PC-3 (cell line): Measurements from ENCODE around the gene ADPRHL1. TPM values are rescaled to one million over a fixed set of nuclear protein-coding genes. Genes with fewer than 3 reads are reported as not detected.

Experiments used
- ATAC-seq: fragments of 200-7000 bp; cut with Tn5 transposase; 2 replicates; pipeline ENCODE4 v1.9.1; 2020; ENCODE audit warnings: mild to moderate bottlenecking, moderate library complexity
- BruUV-seq: library from RNA; stranded (reverse); fragments of 400-500 nt; replicated peaks from 2 replicates; lab custom pipeline; 2021; lab: Mats Ljungman, UMichigan
- CTCF ChIA-PET: fragments of 300-600 bp; sonication (Branson Sonifier 250); formaldehyde crosslinking; loops from one replicate; lab custom pipeline; 2022; ENCODE audit warnings: antibody characterized with exemption; lab: Charles Lee
- POLR2A ChIA-PET: fragments of 300-600 bp; sonication (Branson Sonifier 250); formaldehyde crosslinking; loops from one replicate; lab custom pipeline; 2022; ENCODE audit warnings: antibody characterized with exemption; ENCODE audit not compliant: unreplicated experiment; lab: Charles Lee
- DNase-seq: peaks from one replicate; pipeline ENCODE4 v3.0.0-alpha.2; 2015
- H2AFZ ChIP-seq: fragments of 300-600 bp; sonication (generic); 2 replicates; pipeline ENCODE4 v1.6.0; 2016; ENCODE audit warnings: antibody characterized with exemption, low read length
- H3F3A ChIP-seq: fragments of 300-600 bp; sonication (generic); one replicate; pipeline ENCODE4 v1.6.0; 2017; ENCODE audit warnings: antibody characterized with exemption, low read length, control low read depth, mild to moderate bottlenecking; ENCODE audit not compliant: unreplicated experiment
- H3K27ac ChIP-seq: fragments of 300-600 bp; sonication (generic); 2 replicates; pipeline ENCODE4 v1.5.1; 2016; ENCODE audit warnings: mild to moderate bottlenecking, low read length
- H3K27me3 ChIP-seq: fragments of 300-600 bp; sonication (generic); 2 replicates; pipeline ENCODE4 v1.6.1; 2016; ENCODE audit warnings: low read length, mixed read lengths
- H3K36me3 ChIP-seq: fragments of 300-600 bp; sonication (generic); 2 replicates; pipeline ENCODE4 v1.6.1; 2016; ENCODE audit warnings: low read depth, mixed run types, low read length, mixed read lengths
- H3K4me1 ChIP-seq: fragments of 300-600 bp; sonication (generic); 2 replicates; pipeline ENCODE4 v1.5.1; 2016; ENCODE audit warnings: low read length; ENCODE audit not compliant: insufficient read depth
- H3K4me2 ChIP-seq: fragments of 300-600 bp; sonication (generic); 2 replicates; pipeline ENCODE4 v1.6.0; 2016; ENCODE audit warnings: low read length
- H3K4me3 ChIP-seq: fragments of 300-600 bp; sonication (generic); 2 replicates; pipeline ENCODE4 v1.5.1; 2016; ENCODE audit warnings: mild to moderate bottlenecking, low read length, mixed read lengths
- H3K79me2 ChIP-seq: fragments of 300-600 bp; sonication (generic); 2 replicates; pipeline ENCODE4 v1.6.1; 2017; ENCODE audit warnings: low read length, mixed read lengths
- H3K9ac ChIP-seq: fragments of 300-600 bp; sonication (generic); 2 replicates; pipeline ENCODE4 v1.6.0; 2016; ENCODE audit warnings: mild to moderate bottlenecking, low read length
- H3K9me2 ChIP-seq: fragments of 300-600 bp; sonication (generic); replicated peaks from 2 replicates; pipeline ENCODE4 v1.6.1; 2016; ENCODE audit warnings: mixed run types, low read length, mixed read lengths
- H3K9me3 ChIP-seq: fragments of 300-600 bp; sonication (generic); 2 replicates; pipeline ENCODE4 v1.6.1; 2016; ENCODE audit warnings: low read length, mixed read lengths
- H4K20me1 ChIP-seq: fragments of 300-600 bp; sonication (generic); 2 replicates; pipeline ENCODE4 v1.6.1; 2016; ENCODE audit warnings: low read length, mixed read lengths
- CTCF ChIP-seq: fragments of 300-600 bp; sonication (generic); conservative IDR thresholded peaks from 2 replicates; pipeline ENCODE4 v1.5.1; 2017; ENCODE audit warnings: antibody characterized with exemption, low read depth, mild to moderate bottlenecking, low read length
- EZH2 ChIP-seq: fragments of 300-600 bp; sonication (generic); IDR thresholded peaks from one replicate; pipeline ENCODE4 v1.6.1; 2017; ENCODE audit warnings: antibody characterized with exemption, mild to moderate bottlenecking, low read length; ENCODE audit not compliant: unreplicated experiment
- EZH2phosphoT487 ChIP-seq: fragments of 300-600 bp; sonication (generic); IDR thresholded peaks from 2 replicates; pipeline ENCODE4 v1.6.1; 2018; ENCODE audit warnings: mild to moderate bottlenecking, antibody characterized with exemption, low read length, borderline replicate concordance
- intact Hi-C: fragments of 100-400 bp; cut with micrococcal nuclease; formaldehyde crosslinking; loops from 2 replicates; pipeline ENCODE4 v1.9.0; 2023
- total RNA-seq: library from RNA; depleted of rRNA; stranded (reverse); fragments of >200 nt; gene quantifications from 2 replicates; pipeline ENCODE4 v1.2.3, GENCODE V29; 2014

The ADPRHL1 gene
- total RNA-seq, 1 experiment from 2014 or later, result 10.3 TPM

GRCh38 chr13:113410472-113411201, 42.7 kb downstream of the ADPRHL1 start:
- Histone ChIP-seq H3K9me2 (no peaks in the 10 kb centered on the region), H3K9ac (peak overlapping the region; percentile 91), H3K9me3 (no peaks in the 10 kb centered on the region), H2AFZ (peak overlapping the region; percentile 69), H3K36me3 (no peaks in the 10 kb centered on the region), H3F3A (no peaks in the 10 kb centered on the region), H3K4me3 (peak overlapping the region; percentile 73), H3K27ac (peak overlapping the region; percentile 100), H4K20me1 (no peaks in the 10 kb centered on the region), H3K4me2 (peak overlapping the region; percentile 93), H3K4me1 (peaks cover 20% of the 10 kb centered on the region), H3K79me2 (no peaks in the 10 kb centered on the region), H3K27me3 (no peaks in the 10 kb centered on the region)
- DNase-seq (peak; percentile 89), ATAC-seq (peak; percentile 86)
- POLR2A ChIA-PET, result interaction anchor here (0.6 kb wide), 1 partner anchor 701 kb away, joined by 10 read pairs; no protein-coding TSS in a partner anchor
- CTCF ChIA-PET, result interaction anchor here (0.6 kb wide), 1 partner anchor 17 kb away, joined by 3 read pairs; no protein-coding TSS in a partner anchor
- TF ChIP-seq EZH2, result no peak
- TF ChIP-seq EZH2phosphoT487, result 0 out of 2 replicates have a peak, but pooled peaks have one; percentile 43
- TF ChIP-seq CTCF, result no peak
- BruUV-seq, result no TSS peak
- intact Hi-C loops, result no loop called here

- no peaks in the 10 kb centered on the region for H3F3A ChIP-seq
- H3K36me3 ChIP-seq, result no peaks in the 10 kb centered on the region
- H3K79me2 ChIP-seq, result no peaks in the 10 kb centered on the region
- DNase-seq (no peak), ATAC-seq (no peak)
- BruUV-seq, result no TSS peak
- H3K4me3 ChIP-seq, result no peak overlapping the region
- H2AFZ ChIP-seq, result no peak overlapping the region
- intact Hi-C loops, result no loop called here
- no peak overlapping the region for H3K9ac ChIP-seq
- no peaks in the 10 kb centered on the region for H3K9me2 ChIP-seq
- TF ChIP-seq EZH2phosphoT487 (no peak), CTCF (no peak), EZH2 (no peak)
- peaks cover 20% of the 10 kb centered on the region for H3K4me1 ChIP-seq
- no peaks in the 10 kb centered on the region for H3K9me3 ChIP-seq
- CTCF ChIA-PET, result no interaction called here
- POLR2A ChIA-PET, result no interaction called here
- no peaks in the 10 kb centered on the region for H3K27me3 ChIP-seq
- no peak overlapping the region for H3K4me2 ChIP-seq
- H4K20me1 ChIP-seq, result no peaks in the 10 kb centered on the region
- no peak overlapping the region for H3K27ac ChIP-seq
Measured at GRCh38 chr13:113408562-113408961, 44.7 kb downstream of the ADPRHL1 start.
